Amniotic stem cell (primary cell): ENCODE results near the gene COQ4.
"Not testable (repeated sequence)": the region's sequence is repeated elsewhere in the genome, so short reads cannot be mapped to it uniquely, and the experiment has no call there.

Source experiments
- DNase-seq: peaks from one replicate; lab custom pipeline; 2025; lab: John Stamatoyannopoulos, UW

COQ4 gene

DNA sequence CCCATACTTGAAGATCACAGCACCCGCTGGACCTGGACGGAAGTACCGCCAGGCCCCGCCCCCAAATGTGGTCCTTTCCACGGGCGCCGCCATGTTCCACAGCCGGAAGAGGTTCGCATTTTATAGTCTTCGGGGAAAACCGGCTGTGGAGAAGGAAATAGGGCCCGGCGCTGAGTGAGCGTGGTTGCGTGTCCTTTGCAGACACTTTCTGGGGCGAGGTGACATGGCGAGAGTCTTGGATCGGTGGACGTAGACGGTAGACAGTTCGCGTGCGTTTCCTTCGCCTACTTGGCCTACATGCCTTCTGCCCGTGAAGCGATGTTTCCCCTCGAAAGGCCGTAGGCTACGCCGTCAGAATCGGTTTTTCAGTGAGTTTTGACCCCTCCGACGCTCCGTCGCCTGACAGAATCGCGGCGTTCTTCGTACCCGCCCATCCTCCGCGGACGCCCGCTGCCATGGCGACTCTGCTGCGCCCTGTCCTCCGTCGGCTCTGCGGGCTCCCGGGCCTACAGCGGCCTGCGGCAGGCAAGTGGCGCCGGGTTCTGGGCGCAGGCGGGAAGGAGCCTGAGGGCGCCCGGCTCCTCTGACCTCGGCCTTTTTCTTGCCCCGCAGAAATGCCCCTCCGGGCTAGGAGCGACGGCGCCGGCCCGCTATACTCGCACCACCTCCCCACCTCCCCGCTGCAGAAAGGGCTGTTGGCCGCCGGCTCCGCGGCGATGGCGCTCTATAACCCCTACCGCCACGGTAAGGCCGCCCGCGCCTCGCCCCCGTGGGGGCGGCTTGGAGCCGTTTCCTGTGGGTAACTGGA lies at the start of gene COQ4, which contains the start of gene TRUB2:
Gene COQ4, plus strand, starts transcription at position 436 of the 808 bp plus-strand sequence. Its CDS starts 20 bp downstream, at position 456.
Gene TRUB2, minus strand, starts transcription at position 44 of the 808 bp plus-strand sequence. Its CDS starts 39 bp downstream, at position 5.
- peak; percentile 87 for DNase-seq

DNA sequence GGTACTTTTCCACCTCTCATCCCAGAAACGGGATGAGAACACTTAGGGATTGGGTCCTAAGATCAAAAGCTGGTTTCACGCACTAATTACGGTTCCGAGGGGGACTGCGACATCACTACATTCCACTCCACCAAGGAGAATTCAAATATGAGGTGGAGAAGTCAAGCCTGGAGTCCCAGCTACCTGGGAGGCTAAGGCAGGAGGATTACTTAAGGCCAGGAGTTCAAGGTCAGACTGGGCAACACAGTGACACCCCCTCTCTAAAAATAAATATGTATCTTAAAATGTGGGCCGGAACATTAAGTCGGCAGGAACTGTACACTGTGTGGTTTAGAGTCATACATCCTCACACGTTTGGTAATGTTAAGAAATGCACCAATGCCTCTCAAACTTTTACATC lies 48.4 kb upstream of the COQ4 start:
- no peak for DNase-seq

DNA sequence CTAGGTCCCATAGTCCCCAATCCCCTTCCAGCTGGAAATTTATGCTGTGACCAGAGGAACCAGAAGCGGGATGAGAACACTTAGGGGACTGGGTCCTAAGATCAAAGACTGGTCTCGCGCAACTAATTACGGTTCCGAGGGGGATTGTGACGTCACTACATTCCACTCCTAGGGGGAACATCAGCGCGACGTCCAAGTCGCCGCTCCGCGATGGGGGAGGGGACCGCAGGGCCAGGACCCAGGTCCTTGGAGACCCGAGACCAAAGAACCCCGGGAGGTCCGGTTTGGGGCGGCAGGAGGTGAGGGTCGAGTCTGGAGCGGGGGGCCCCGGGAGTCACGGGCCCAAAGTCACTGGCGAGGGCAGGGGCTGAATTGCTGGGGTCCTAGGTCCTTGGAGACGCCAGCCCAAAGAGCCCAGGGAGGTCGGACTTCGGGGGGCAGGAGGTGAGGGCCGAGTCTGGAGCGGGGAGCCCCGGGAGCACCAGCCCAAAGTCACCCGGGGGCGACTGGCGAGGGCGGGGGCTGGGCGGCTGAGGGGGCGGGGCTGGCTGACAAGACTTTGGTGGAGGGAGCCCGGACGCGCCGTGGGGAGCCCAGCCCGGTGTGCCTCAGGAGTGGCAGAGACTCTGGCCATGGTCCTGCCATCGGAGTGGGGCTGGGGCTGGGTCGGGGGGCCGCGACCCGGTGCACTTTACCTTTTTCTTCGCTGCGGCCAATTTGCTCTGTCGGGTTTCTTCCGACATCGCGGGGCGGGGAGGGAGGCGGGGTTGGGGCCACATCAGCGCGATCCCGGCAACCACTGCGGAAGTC lies 47.2 kb upstream of the COQ4 start, which contains the start of gene GOLGA2:
Gene GOLGA2, minus strand, starts transcription at position 810 of the 810 bp plus-strand sequence. Its CDS starts 31 bp downstream, at position 779.
- DNase-seq, result peak; percentile 72

DNA sequence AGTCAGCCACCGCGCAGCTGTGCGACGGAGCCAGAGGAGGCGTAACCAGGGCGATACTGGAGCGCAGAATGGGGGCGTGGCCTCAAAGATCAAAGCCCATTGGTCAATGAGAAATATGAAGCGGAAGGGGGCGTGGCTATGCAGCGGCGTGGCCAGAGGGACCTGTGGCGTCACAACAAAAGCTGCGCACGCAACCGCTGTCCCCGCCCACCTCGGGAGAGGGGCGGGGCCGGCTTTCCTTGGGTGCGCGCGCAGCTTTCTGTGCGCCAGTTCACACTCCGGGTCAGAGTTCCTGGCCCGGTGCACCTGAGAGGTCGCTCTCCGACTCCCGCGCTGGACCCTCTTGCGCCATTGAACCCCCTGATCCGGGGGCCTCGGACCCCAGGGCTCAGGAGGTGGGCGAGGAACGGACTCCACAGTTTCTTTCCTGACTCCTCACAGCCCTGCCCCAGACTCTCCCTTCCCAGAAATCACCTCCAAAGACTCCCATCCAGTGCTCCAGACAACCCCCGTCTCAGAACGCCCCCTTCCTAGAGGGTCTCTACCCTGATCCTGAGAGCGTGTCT lies 46.5 kb upstream of the COQ4 start, which contains the start of gene SWI5:
Gene SWI5, plus strand, starts transcription at position 269 of the 566 bp plus-strand sequence.
- peak; percentile 100 for DNase-seq

DNA sequence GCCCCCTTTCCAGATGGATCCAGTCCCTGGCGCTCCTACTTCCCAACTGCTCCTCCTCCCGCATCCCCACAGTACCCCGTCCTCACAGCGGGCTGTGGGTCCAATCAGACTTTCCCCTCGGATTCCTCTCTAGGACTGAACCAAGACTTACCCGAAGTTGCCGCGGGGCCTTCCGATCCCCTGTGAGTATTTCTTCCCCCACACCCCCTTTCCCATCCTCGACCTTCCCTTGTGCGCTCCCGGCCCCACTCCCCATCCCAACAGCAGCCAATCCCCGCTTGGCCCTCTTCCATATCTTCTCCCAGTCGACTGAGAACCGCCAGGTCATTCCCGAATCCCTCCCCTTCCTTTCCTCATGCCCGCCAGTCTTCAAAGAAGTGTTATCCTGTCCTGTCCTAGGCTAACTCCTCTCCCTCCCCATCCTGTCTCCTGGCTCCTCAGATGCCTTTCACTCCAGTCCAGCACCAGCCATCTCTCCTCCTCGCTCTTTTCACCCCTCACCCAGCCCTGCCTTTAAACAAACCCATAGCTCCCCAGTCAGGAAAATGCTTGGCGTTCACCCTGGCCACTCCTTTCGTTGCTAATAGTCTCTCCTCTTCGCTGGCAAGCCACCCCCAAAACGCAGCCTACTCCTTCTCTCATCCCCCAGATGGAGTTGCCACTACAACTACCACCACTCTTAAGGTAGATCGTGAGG lies 45.9 kb upstream of the COQ4 start:
- no peak for DNase-seq

DNA sequence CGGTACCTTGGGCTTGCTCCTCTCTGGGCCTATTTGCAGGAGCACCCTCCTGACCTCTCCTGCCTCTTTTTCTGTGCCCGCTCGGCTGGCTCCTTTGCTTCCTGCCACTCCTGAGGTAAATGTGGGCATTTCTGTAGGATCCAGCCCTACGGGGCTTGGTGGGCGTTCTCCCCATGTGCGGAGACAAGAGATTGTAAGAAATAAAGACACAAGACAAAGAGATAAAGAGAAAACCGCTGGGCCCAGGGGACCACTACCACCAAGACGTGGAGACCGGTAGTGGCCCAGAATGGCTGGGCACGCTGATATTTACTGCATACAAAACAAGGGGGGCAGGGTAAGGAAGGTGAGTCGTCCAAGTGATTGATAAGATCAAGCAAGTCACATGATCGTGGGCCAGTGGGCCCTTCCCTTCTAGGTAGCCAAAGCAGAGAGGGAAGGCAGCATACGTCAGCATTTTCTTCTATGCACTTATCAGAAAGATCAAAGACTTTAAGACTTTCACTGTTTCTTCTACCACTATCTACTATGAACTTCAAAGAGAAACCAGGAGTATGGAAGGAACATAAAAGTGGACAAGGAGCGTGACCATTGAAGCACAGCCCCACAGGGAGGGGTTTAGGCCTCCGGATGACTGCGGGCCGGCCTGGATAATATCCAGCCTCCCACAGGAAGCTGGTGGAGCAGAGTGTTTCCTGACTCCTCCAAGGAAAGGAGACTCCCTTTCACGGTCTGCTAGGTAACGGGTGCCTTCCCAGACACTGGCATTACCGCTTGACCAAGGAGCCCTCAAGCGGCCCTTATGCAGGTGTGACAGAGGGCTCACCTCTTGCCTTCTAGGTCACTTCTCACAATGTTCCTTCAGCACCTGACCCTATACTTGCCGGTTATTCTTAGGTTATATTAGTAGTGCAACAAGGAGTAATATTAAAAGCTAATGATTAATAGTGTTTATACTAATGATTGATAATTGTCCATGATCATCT lies 43.3 kb upstream of the COQ4 start:
- not testable (repeated sequence) for DNase-seq

DNA sequence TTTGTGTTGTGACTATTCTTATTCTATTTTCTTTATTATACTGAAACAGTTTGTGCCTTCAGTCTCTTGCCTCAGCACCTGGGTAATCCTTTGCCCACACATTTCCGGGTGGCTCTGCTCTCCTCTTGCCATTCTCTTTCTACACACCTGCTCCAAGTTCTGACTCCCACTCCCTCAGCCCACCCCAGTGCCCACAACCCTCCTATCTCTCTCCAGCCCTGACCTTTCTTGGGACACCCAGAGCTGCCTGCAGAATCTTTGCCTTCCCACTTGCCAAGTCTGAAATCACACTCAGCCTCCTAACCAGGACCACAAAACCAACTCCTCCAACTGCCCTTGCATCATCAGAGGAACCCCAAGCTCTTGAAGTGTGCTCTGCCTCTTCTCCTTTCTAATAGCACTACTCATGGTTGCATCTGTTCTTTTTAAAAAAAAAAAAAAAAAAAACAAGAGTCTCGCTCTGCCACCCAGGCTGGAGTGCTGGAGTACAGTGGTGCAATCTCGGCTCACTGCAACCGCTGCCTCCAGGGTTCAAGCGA lies 42.5 kb upstream of the COQ4 start:
- DNase-seq, result no peak

DNA sequence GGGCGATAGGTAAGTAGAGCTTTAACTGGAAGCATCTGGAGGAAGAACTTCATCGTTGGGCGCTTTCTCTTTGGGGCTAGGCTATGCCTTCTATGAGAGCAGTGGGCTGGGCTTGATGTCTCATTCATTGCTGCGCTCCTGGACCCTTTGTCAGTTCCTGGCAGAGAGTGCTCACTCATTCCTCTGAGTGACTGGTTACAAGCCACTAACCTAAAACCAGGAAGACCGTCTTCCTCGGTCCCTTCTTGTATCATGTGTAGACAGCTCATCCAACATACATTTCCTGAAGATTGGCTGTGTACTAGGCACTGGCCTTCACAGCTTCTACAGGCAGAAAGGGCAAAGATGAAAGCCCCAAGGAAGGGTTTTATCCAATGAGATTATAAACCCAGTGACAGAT lies 40.1 kb upstream of the COQ4 start:
- DNase-seq, result no peak

DNA sequence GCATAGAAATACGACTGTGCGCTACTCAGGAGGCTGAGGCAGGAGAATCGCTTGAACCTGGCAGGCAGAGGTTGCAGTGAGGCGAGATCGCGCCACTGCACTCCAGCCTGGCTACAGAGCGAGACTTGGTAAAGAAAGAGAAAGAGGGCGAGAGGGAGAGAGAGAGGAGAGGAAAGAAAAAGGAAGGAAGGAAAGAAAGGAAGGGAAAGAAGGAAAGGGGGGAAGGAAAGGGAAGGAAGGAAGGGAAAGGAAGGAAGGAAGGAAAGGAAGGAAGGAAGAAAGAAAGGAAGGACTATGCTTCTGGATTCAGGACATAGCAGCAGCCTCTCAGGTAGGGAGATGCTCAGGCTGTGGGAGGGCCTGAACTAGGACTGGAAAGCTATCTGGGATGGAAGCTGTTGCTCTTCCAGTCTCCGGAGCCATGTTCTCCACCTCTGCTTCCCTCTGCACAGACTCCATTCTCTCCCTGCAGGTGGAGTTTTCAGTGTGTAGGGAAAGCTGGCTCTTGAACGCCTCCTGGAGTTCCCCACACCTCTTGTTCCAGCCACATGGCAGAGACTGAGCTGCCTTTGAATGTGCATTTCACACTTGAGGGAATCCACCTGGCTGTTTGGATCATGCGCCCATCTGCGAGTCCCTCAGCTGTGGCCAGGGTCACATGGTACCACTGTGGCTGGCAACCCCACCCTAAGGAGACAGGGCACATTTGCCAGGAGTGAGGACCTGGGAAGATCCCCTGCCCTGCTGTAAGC lies 37.4 kb upstream of the COQ4 start:
- no peak for DNase-seq

DNA sequence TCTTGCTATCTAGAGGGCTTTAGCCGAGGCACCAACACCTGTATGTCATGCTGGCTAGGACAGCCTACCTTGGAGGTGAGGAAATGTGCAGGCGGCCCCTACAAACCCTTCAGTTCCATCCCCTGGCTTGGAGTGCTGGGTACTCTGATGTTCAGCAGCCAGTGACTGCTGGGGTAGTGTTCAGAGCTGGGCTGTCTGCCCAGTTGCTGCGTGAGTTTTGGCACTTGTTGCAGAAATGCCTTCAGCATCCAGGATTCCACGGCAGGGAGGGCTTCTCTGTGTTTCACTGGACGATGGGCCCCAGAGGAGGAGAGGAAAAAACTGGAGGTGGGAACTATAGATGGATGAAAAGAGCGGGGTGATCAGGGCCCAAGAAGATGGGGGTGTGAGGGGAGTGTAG lies 36.2 kb upstream of the COQ4 start:
- DNase-seq, result no peak

DNA sequence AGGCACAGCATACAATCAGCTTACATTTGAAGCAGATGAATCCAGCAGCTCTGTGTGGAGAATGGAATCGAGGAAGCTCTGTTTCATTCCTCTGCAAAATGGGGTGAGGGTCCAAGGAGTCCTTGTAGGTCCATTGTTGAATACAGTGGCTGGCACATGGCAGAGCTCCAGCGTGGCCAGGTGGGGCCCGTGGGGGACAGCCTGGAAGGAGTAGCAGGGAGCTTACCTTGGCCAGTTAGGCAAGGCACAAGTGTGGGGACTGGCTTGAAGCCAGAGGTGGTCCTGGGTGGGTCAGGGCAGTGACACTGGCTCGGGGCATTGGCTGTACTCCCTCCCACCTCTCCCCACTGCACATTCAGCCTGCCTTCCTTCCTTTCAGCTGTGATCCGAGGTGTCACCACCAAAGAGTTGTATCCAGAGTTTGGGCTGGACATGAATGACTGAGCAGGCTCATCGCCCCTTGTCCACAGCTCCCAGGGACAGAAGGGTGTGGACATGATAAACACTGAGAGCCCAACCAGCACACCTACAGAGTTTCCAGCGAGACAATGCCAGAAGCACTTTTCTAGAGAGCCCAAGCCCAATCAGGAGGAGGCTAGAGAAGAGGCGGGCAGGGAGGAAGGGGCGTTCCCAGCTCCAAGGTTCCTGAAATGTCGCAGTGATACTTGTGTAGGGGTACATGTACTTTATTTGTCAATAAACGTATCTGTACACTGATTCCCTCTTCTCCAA lies 34.2 kb upstream of the COQ4 start:
- no peak for DNase-seq

DNA sequence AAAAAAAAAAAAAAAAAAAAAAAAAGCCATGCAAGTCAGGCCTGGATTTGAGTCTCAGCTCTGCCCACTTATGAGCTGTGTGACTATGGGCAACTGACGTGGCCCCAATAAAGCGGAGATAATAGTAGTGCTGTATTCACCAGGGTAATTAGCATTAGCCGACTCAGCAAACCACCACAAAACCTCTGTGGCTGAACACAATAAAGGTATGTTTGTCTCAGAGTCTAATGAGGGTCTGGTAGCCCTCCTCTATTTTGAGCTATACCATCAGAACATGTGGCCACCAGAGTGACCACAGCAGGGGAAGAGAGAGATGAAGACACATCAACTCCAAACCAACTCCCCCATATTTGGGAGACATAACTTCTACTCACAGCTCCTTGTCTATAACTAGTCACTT lies 30.6 kb upstream of the COQ4 start:
- no peak for DNase-seq

DNA sequence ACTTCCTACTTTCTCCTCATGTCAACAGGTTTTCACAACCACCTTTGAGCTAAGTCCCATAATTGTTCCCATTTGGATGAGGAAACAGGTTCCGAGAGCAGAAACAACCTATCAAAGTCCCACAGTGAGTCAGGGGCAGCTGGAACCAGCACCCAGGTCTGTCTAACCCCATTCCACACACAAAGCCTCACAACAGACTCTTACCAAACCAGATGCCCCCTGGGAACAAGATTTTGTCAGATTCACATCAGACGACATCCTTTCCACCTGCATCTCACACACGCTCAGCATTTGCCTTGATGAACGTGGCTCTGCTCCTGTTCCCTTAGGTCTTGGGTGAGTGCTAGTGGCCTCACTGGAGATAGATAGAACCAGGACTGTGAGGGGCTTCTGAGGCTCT lies 29.5 kb upstream of the COQ4 start:
- DNase-seq, result no peak

DNA sequence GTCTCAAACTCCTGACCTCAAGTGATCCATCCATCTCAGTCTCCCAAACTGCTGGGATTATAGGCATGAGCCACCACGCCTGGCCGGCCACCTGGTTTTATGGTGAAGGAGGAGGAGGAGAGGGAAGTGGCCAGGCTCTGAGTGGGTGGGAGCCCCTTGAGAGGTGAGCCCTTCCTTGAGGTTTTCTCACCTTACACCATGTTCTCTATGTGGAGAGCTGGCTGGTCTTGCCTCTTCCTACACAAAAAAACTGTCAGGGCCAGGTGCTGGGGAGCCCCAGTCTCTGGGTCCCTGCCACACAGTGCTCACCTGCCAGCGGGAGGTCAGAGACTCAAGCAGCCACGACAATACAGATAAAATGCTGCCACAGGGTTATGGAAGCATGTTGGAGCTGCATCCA lies 28.5 kb upstream of the COQ4 start:
- no peak for DNase-seq

DNA sequence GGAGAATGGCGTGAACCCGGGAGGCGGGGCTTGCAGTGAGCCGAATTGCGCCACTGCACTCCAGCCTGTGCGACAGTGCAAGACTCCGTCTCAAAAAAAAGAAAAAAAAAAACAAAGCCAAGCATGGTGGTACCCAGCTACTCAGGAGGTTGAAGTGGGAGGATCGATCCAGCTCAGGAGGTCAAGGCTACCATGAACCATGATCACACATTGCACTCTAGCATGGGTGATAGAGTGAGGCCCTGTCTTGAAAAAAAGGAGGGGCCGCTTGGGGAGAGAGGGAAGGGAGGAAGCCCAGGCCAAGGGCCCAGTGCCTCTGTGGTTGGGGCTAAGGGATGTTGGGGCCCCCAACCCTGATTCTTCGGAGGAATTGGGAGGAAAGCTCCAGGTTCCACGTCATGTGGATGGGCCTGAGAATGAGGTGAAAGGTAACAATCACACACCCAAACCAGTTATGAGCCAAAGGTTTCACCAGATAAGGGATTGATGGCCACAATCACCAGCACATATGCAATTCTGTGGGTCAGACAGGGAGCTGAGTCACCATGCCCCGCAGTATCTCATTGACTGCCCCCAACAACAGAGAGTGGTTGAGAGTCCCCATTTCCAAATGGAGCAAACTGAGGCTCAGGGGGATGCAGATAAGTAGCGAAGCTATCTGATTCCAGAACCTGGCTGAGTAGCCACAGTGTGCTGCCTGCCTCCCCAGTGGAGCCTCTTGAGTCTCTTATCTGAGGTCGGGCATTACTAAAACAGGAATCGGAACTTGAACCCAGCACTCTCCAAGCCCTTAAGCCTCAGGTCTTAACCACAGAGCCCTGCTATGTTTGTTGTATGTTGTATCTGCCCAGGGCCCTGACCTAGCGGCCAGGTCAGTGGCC lies 26.1 kb upstream of the COQ4 start:
- no peak for DNase-seq

DNA sequence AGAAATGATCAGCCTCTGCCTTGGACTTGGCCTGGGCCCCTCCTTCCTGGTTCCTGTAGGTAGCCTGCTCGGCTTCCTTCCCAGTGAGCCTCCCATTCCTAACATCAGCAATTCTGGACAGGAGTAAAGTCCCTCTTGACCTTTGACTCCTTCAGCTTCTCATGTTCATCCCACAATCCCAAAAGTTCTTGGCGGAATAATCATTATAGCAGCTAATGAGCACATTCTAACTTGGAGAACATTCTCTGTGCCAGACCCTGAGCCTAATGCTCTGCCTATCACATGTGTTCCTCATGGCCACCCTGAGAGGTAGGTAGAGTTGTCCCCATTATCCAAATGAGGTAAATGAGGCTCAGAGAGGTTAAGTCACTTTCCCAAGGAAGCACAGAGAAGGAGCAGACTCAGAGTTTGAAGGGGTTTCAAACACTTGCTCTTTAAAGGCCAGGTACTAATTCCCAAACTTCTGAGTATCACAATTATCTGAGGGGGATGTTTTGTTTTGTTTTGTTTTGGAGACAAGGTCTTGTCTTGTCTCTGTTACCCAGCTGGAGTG lies 25.3 kb upstream of the COQ4 start:
- DNase-seq, result no peak
